ENCODE results near the gene MEX3C. TPM values are rescaled to one million over a fixed set of nuclear protein-coding genes. Genes with fewer than 3 reads are reported as not detected.

Gene MEX3C
- 28.5 and 38.3 TPM in 2 replicates for total RNA-seq (2014; rRNA removed; shearing (Covaris generic))

- DNase-seq (ENCODE audit: low spot score): peak; percentile 96
These were observed at the start of gene MEX3C for GRCh38 chr18:51197661-51198424. Gene MEX3C (minus strand): TSS chr18:51197681. CDS start chr18:51197320, 361 bp downstream.

GRCh38 chr18:51241226-51241625 lies 43.7 kb upstream of the MEX3C start:
- DNase-seq (ENCODE audit: low spot score): no peak

- DNase-seq (ENCODE audit: low spot score): peak; percentile 59
These were observed 38.7 kb upstream of the MEX3C start for GRCh38 chr18:51236225-51236624.

GRCh38 chr18:51235009-51235789 lies 37.7 kb upstream of the MEX3C start:
- DNase-seq (ENCODE audit: low spot score): no peak

- no peak for DNase-seq (ENCODE audit: low spot score)
These were observed 36.9 kb upstream of the MEX3C start for GRCh38 chr18:51234117-51235008.

- no peak for DNase-seq (ENCODE audit: low spot score)
These were observed 31.8 kb upstream of the MEX3C start for GRCh38 chr18:51229328-51229727.

GRCh38 chr18:51227660-51228059 lies 30.2 kb upstream of the MEX3C start:
- no peak for DNase-seq (ENCODE audit: low spot score)

- no peak for DNase-seq (ENCODE audit: low spot score)
These were observed 29.3 kb upstream of the MEX3C start for GRCh38 chr18:51226587-51227350.

- no peak for DNase-seq (ENCODE audit: low spot score)
These were observed 28.6 kb upstream of the MEX3C start for GRCh38 chr18:51226068-51226467.

- DNase-seq (ENCODE audit: low spot score): no peak
These were observed 15.1 kb upstream of the MEX3C start for GRCh38 chr18:51212606-51213005.

GRCh38 chr18:51211552-51211951 lies 14.1 kb upstream of the MEX3C start:
- peak; percentile 59 for DNase-seq (ENCODE audit: low spot score)

GRCh38 chr18:51196811-51197660 lies 445 bp downstream of the MEX3C start:
- DNase-seq (ENCODE audit: low spot score): peak; percentile 26

GRCh38 chr18:51196118-51196810 lies 1.2 kb downstream of the MEX3C start:
- no peak for DNase-seq (ENCODE audit: low spot score)

GRCh38 chr18:51195451-51196117 lies 1.9 kb downstream of the MEX3C start:
- peak; percentile 65 for DNase-seq (ENCODE audit: low spot score)

- no peak for DNase-seq (ENCODE audit: low spot score)
These were observed 2.4 kb downstream of the MEX3C start for GRCh38 chr18:51195086-51195450.

GRCh38 chr18:51194604-51195003 lies 2.9 kb downstream of the MEX3C start:
- DNase-seq (ENCODE audit: low spot score): peak; percentile 16

- no peak for DNase-seq (ENCODE audit: low spot score)
These were observed 3.7 kb downstream of the MEX3C start for GRCh38 chr18:51193621-51194287.

- DNase-seq (ENCODE audit: low spot score): no peak
These were observed 4.8 kb downstream of the MEX3C start for GRCh38 chr18:51192696-51193095.
